ENCODE results near the gene FALEC. TPM values are rescaled to one million over a fixed set of nuclear protein-coding genes. Genes with fewer than 3 reads are reported as not detected.

FALEC gene
- total and polyA plus RNA-seq, 8 donors: 0.50 to 1.9 (median 1.2) TPM; not detected in 2

DNA sequence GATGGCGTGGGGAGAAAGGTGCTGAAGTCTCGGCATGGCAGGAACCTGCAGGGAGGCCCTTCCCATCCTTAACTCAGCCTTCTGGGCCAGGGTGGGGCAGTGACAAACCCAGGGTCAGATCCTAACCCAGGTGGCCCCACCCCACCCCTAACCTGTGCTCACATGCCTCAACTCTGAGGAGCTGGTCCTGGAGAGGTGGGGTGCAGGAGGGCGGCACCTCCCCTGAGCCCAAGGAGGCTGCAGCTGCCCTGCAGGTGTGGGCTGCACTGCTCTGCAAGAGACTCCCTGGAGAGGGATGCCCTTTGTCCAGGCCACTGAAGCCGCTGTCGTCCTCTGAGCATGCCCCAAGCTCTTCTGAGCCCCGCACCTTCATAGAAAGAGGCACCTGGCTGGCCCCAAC, 18.4 kb downstream of the FALEC start:
- DNase-seq (no peak), ATAC-seq (no peak)
- no peaks in the 10 kb centered on the region for H3K27me3 ChIP-seq
- H3K4me1 ChIP-seq: peaks cover 0 to 6% of the 10 kb centered on the region in 2 donors
- TF ChIP-seq, protein P1, sequence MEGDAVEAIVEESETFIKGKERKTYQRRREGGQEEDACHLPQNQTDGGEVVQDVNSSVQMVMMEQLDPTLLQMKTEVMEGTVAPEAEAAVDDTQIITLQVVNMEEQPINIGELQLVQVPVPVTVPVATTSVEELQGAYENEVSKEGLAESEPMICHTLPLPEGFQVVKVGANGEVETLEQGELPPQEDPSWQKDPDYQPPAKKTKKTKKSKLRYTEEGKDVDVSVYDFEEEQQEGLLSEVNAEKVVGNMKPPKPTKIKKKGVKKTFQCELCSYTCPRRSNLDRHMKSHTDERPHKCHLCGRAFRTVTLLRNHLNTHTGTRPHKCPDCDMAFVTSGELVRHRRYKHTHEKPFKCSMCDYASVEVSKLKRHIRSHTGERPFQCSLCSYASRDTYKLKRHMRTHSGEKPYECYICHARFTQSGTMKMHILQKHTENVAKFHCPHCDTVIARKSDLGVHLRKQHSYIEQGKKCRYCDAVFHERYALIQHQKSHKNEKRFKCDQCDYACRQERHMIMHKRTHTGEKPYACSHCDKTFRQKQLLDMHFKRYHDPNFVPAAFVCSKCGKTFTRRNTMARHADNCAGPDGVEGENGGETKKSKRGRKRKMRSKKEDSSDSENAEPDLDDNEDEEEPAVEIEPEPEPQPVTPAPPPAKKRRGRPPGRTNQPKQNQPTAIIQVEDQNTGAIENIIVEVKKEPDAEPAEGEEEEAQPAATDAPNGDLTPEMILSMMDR (IDR thresholded peaks at IDR 0.05): no peak
- H3K9me3 ChIP-seq: no peaks in the 10 kb centered on the region
- no peaks in the 10 kb centered on the region for H3K36me3 ChIP-seq
- no peak overlapping the region for H3K4me3 ChIP-seq
- intact Hi-C loops (cut with DNase I): no loop called here
- H3K27ac ChIP-seq: no peak overlapping the region

DNA sequence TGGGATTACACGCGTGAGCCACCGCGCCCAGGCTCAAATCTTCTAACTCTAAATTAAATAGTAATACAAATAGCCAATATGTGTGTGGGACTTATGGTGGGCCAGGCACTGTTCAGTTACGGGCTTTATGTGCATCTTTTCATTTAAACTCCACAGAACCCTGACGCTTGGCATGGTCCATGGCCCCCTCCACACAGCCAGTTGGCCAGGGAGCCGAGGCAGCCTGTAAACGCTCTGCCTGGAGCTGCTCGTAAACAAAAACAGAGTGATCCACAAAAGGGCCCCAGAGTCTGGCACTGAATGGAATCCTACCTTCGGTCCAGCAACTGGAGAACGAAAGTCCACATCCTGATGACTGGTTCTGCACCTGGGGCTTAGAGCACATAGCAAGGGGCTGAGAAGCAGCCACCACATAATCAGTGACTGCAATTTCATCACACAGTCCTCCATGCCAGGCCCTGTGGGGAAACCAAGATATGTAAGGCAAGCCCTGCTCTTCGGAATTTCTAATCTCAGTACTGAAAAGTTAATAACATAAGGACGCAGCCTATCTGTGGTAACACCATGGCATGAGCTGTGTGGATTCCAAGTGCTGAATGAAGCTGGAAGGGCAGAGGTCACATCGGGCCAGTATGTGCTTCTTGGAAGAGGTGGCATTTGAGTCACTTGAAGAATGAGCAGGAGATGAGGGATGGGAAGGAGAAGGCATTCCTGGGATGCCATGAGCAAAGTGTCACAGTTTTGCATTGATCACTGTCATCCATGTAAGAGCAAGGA, 20.1 kb downstream of the FALEC start:
- H3K4me1 ChIP-seq: peaks cover 0 to 6% of the 10 kb centered on the region in 2 donors
- intact Hi-C loops (cut with DNase I): no loop called here
- ATAC-seq: no peak

DNA sequence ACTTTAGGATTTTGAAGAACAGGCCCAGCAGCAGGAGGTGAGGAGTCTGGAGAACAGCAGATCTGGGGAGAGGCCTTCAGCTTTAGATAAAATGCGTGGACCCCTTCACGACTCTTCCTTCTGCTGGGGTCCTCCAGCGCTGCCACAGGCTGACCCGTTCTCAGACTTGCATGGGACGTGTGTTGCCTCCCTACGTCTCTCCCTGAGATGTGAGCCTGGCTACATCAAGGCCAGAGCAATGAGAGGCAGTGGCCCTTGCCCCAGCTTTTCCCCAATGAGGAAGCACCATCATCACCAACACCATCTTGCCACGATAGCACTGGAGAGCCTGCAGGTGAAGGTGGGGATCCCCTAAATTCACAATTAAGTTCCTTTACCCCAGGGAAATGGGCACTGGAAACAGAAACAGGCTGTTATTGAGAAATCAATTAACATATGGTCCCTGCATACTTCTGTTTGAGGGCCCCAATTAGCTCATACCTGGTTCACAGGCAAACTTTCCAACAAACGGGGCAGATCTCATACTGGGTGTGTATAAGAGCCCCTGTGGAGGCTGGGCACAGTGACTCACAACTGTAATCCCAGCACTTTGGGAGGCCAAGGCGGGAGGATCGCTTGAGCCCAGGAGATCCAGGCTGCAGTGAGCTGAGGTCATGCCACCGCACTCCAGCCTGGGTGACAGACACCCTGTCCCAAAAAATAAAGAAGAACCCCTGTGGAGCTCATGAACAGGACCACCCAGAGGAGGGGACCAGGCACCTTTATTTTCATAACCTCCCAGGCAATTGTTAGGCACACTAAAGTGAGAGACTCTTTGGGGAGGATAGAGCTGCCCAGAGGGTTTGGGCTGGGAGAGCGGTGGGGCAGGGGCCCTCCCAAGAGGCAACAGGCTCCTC, 21.5 kb downstream of the FALEC start:
- DNase-seq (no peak), ATAC-seq (no peak)
- H3K27me3 ChIP-seq: no peaks in the 10 kb centered on the region
- TF ChIP-seq, protein P1 (IDR thresholded peaks at IDR 0.05): no peak
- intact Hi-C loops (cut with DNase I): no loop called here
- no peaks in the 10 kb centered on the region for H3K36me3 ChIP-seq
- no peak overlapping the region for H3K27ac ChIP-seq
- no peak overlapping the region for H3K4me3 ChIP-seq
- H3K9me3 ChIP-seq: no peaks in the 10 kb centered on the region
- H3K4me1 ChIP-seq: peaks cover 0 to 6% of the 10 kb centered on the region in 2 donors

More for the DNA sequence above, 20.1 kb downstream of the FALEC start:
- TF ChIP-seq, protein P1 (IDR thresholded peaks at IDR 0.05): no peak
- Histone ChIP-seq H3K36me3 (no peaks in the 10 kb centered on the region), H3K4me3 (no peak overlapping the region), H3K9me3 (no peaks in the 10 kb centered on the region), H3K27ac (no peak overlapping the region), H3K27me3 (no peaks in the 10 kb centered on the region)
- no peak for DNase-seq

DNA sequence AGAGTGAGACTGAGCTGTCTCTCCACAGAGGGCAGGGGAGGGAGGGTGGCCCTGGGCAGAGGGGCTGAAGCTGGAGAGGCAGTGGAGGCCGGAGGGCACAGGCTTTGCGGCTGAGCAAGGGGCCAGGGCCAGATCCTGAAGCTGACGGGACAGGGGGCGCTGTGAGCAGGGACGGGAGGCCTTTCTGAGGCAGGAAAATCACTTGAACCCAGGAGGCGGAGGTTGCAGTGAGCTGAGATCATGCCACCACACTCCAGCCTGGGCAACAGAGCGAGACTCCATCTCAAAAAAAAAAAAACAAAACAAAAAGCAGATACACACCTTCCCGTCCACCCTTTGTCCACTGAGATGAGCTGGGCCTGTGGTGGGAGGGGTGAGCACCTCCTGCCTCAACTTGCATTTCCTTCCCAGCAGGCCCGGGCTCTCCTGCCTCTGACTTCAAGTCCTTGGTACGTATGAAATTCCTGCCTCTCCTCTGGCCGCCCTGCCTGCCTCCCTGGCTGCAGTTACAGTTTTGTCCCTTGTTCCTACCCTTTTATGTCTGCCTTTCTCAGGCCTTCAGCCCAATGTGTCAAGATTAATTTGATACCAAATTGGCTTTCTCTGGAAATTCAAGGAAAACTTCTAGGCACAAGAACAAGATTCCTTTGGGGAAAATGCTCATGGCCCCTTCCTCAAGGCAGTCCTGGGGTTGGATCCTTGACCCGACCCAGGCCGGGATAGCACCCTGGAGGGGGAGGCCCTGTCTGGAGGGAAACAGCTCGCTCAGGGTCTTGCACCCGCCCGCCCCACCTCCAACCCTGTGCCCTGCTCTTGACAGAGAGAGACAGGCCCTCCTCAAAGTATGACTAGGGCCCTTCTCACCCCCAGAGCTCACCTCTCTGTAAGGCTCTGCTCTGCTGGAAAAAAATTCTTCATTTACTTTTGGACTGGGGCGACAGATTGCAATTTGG, 22.5 kb downstream of the FALEC start:
- no peak for DNase-seq
- H3K27me3 ChIP-seq: no peaks in the 10 kb centered on the region
- intact Hi-C loops (cut with DNase I): no loop called here
- TF ChIP-seq, protein P1 (IDR thresholded peaks at IDR 0.05): no peak
- H3K27ac ChIP-seq: no peak overlapping the region
- no peaks in the 10 kb centered on the region for H3K36me3 ChIP-seq
- H3K9me3 ChIP-seq: no peaks in the 10 kb centered on the region
- H3K4me1 ChIP-seq: no peaks in the 10 kb centered on the region
- peak; percentile 81 for ATAC-seq
- H3K4me3 ChIP-seq: no peak overlapping the region
